PFSK-1 (cell line): ENCODE data around the gene MLPH.

Experiments used
- FOXP2 ChIP-seq: optimal IDR thresholded peaks from 2 replicates; pipeline ENCODE3; 2011; ENCODE audit warnings: borderline replicate concordance, control low read depth, inconsistent platforms; ENCODE audit not compliant: insufficient read depth; ENCODE audit errors: extremely low read length, extremely low read depth
- POLR2AphosphoS5 ChIP-seq: IDR thresholded peaks from 2 replicates; pipeline ENCODE4 v1.6.1; 2012; ENCODE audit warnings: low read depth, mild to moderate bottlenecking, control low read depth, low read length, moderate library complexity
- REST ChIP-seq, 2 experiments: IDR thresholded peaks; 2 replicates each; pipeline versions ENCODE4 v1.6.1 to v1.8.0; 2011 to 2012; ENCODE audit warnings: low read depth in 2 of 2, low read length in 2 of 2, control low read depth in 1 of 2, inconsistent platforms in 1 of 2, mild to moderate bottlenecking in 1 of 2, moderate library complexity in 1 of 2; ENCODE audit not compliant: insufficient read depth in 1 of 2
- SIN3A ChIP-seq: IDR thresholded peaks from 2 replicates; pipeline ENCODE4 v1.6.1; 2012; ENCODE audit warnings: mild to moderate bottlenecking, low read length, moderate library complexity, borderline replicate concordance; ENCODE audit not compliant: insufficient read depth
- TAF1 ChIP-seq: IDR thresholded peaks from 2 replicates; pipeline ENCODE4 v1.6.1; 2012; ENCODE audit warnings: low read length, control low read depth, borderline replicate concordance; ENCODE audit not compliant: insufficient read depth

GRCh38 chr2:237536083-237536415 is 49.0 kb downstream of the MLPH start:
- TF ChIP-seq POLR2AphosphoS5 (no peak), TAF1 (no peak), REST (IDR thresholded peaks at IDR 0.05; ENCODE audit: insufficient read depth in 1 of 2, low read depth in 2 of 2, low read length in 2 of 2) (no peak), FOXP2 (no peak), SIN3A (no peak)
